Muscle of arm (tissue), 12 donors: ENCODE data around the gene WBP4. TPM values are rescaled to one million over a fixed set of nuclear protein-coding genes. Genes with fewer than 3 reads are reported as not detected.

Experiments
- polyA plus RNA-seq, 12 donors: library from polyadenylated mRNA; unstranded; fragments of 120-200 nt; gene quantifications; one replicate each; pipeline ENCODE4 v1.2.1, GENCODE V29; 2013; ENCODE audit not compliant: insufficient read length in 12 of 12

WBP4 gene
- polyA plus RNA-seq, 12 donors: 12.0 to 25.5 (median 18.0) TPM; not detected in 1

Other genes with a start within 250 kb of the WBP4 start
- 10 to 100 TPM in 11 of 12 donors, not detected in 1; 25.2 to 69.6 (median 29.9) TPM for gene ELF1, start 42.2 kb upstream of the WBP4 start, polyA plus RNA-seq
- 10 to 100 TPM in 10 of 12 donors, 1 to 10 TPM in 1, not detected in 1; 8.5 to 14.4 (median 11.2) TPM for gene KBTBD6, start 71.3 kb downstream of the WBP4 start, polyA plus RNA-seq
- gene KBTBD7, start 133.1 kb downstream of the WBP4 start, polyA plus RNA-seq: 10 to 100 TPM in 8 of 12 donors, 1 to 10 TPM in 4; 8.4 to 88.6 (median 10.4) TPM
- gene MTRF1, start 202.1 kb downstream of the WBP4 start, polyA plus RNA-seq: 10 to 100 TPM in 7 of 12 donors, 1 to 10 TPM in 3, not detected in 2; 8.1 to 18.0 (median 11.7) TPM
- gene NAA16, start 249.8 kb downstream of the WBP4 start, polyA plus RNA-seq: 10 to 100 TPM in 11 of 12 donors, not detected in 1; 14.8 to 39.6 (median 24.6) TPM